Lung (tissue), 12 donors: ENCODE data around the gene DNER. TPM values are rescaled to one million over a fixed set of nuclear protein-coding genes. Genes with fewer than 3 reads are reported as not detected.

ENCODE experiments used
- ATAC-seq: fragments of 200-7000 bp; cut with Tn5 transposase; one replicate; pipeline ENCODE4 v1.9.1; 2020; ENCODE audit warnings: moderate number of reproducible peaks; ENCODE audit not compliant: insufficient read depth, low FRiP score
- DNase-seq, 3 donors: peaks; one replicate each; pipeline ENCODE4 v3.0.0-alpha.2; 2013 to 2017
- H3K27ac ChIP-seq, 2 donors: one replicate each; pipeline ENCODE4 v1.5.1; 2013; ENCODE audit warnings: mild to moderate bottlenecking in 2 of 2, moderate library complexity in 2 of 2, control low read depth in 1 of 2, inconsistent platforms in 1 of 2, low read depth in 1 of 2, low read length in 1 of 2
- H3K27me3 ChIP-seq, 3 donors: one replicate each; pipeline ENCODE4 v1.5.1; 2013; ENCODE audit warnings: low read length in 2 of 3; ENCODE audit not compliant: control insufficient read depth in 3 of 3, insufficient read depth in 3 of 3
- H3K36me3 ChIP-seq, 4 donors: one replicate each; pipeline ENCODE4 v1.5.1; 2013; ENCODE audit warnings: low read length in 4 of 4, mild to moderate bottlenecking in 1 of 4, moderate library complexity in 1 of 4; ENCODE audit not compliant: control insufficient read depth in 4 of 4, insufficient read depth in 4 of 4
- H3K4me1 ChIP-seq, 5 donors: one replicate each; pipeline ENCODE4 v1.5.1; 2013; ENCODE audit warnings: low read length in 5 of 5, mild to moderate bottlenecking in 2 of 5, moderate library complexity in 1 of 5; ENCODE audit not compliant: control insufficient read depth in 5 of 5, insufficient read depth in 5 of 5
- H3K4me3 ChIP-seq: one replicate; pipeline ENCODE4 v1.5.1; 2013; ENCODE audit warnings: mild to moderate bottlenecking, control low read depth, moderate library complexity
- H3K9ac ChIP-seq, 2 donors: one replicate each; pipeline ENCODE4 v1.5.1; 2013; ENCODE audit warnings: low read length in 2 of 2, control low read depth in 1 of 2; ENCODE audit not compliant: insufficient read depth in 1 of 2
- H3K9me3 ChIP-seq, 4 donors: one replicate each; pipeline ENCODE4 v1.5.1; 2013; ENCODE audit warnings: low read length in 3 of 4, mild to moderate bottlenecking in 1 of 4, moderate library complexity in 1 of 4; ENCODE audit not compliant: control insufficient read depth in 4 of 4, insufficient read depth in 3 of 4
- WGBS, 2 donors: extraction: QIAGEN DNeasy Blood & Tissue Kit; methylation state at CpG; one replicate each; pipeline ENCODE4 v1.1.7; 2013; 5-methylcytosine and 5-hydroxymethylcytosine counted together
- polyA plus RNA-seq, 2 donors: library from polyadenylated mRNA; stranded (reverse); fragments of 200-250 nt; gene quantifications; one replicate each; pipeline ENCODE4 v1.2.1, GENCODE V29; 2013
- total RNA-seq, 2 donors: library from RNA; depleted of rRNA in 1 of 2; stranded (reverse); fragments of >200 nt in 1 of 2; gene quantifications; one replicate each; pipeline ENCODE4 v1.2.1, GENCODE V29; 2014 to 2021
- TF ChIP-seq, protein P1 (sequence below): IDR thresholded peaks from 2 replicates; pipeline ENCODE4 v1.5.1; 2012; ENCODE audit warnings: mild to moderate bottlenecking; ENCODE audit errors: control extremely low read depth, extremely low read depth
- donor health status: control.
- donor health status: control.
- donor health status: Bipolar disorder and iron deficiency.
- donor health status: healthy.
- donor health status: DM: yes; HTN: yes; CAD: no.

DNER gene
- total and polyA plus RNA-seq, 4 donors: 0.63 to 5.8 (median 3.3) TPM

GRCh38 chr2:229691631-229692030 lies 22.7 kb downstream of the DNER start:
- Histone ChIP-seq H3K36me3 (no peaks in the 10 kb centered on the region), H3K27ac (no peak overlapping the region), H3K9ac (no peak overlapping the region), H3K4me3 (no peak overlapping the region), H3K27me3 (no peaks in the 10 kb centered on the region), H3K9me3 (peaks cover 0 to 4% (median 0%) of the 10 kb centered on the region in 4 donors), H3K4me1 (peaks cover 0 to 1% (median 0%) of the 10 kb centered on the region in 5 donors)
- TF ChIP-seq, protein P1, sequence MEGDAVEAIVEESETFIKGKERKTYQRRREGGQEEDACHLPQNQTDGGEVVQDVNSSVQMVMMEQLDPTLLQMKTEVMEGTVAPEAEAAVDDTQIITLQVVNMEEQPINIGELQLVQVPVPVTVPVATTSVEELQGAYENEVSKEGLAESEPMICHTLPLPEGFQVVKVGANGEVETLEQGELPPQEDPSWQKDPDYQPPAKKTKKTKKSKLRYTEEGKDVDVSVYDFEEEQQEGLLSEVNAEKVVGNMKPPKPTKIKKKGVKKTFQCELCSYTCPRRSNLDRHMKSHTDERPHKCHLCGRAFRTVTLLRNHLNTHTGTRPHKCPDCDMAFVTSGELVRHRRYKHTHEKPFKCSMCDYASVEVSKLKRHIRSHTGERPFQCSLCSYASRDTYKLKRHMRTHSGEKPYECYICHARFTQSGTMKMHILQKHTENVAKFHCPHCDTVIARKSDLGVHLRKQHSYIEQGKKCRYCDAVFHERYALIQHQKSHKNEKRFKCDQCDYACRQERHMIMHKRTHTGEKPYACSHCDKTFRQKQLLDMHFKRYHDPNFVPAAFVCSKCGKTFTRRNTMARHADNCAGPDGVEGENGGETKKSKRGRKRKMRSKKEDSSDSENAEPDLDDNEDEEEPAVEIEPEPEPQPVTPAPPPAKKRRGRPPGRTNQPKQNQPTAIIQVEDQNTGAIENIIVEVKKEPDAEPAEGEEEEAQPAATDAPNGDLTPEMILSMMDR: no peak
- DNase-seq (no peak), ATAC-seq (no peak)
- WGBS, 2 donors: 67 to 77% methylated on average over 2 of the region's 2 CpGs

DNA sequence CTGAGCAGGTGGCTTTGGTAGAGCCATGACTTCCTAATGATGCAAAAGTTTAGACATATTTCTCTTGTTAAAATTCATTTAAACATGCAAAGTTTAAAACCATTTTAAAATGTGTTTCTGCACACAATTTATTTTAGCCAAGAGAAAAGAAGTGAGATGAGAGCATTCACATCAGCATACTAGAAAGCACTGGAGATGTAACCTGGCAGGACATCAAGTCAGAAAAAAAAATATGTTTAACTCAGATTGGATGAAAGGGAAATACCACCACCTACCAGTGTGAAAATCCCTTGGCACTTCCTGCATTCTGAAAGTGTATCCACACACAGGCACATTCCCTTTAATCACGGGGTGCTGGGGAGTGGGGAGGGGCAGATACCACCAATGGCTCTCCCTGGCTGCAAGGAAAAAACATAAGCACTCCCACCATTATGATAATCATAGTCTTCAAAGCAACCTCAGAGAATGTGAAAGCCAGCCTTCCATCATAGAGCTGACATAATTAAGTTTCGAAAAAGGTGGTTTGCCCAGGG lies 25.0 kb downstream of the DNER start:
- peaks cover 0 to 4% (median 1%) of the 10 kb centered on the region in 4 donors for H3K9me3 ChIP-seq
- peaks cover 0 to 1% (median 0%) of the 10 kb centered on the region in 5 donors for H3K4me1 ChIP-seq
- H3K36me3 ChIP-seq: no peaks in the 10 kb centered on the region
- H3K27ac ChIP-seq: no peak overlapping the region
- no peak for ATAC-seq
- no peak for DNase-seq
- no peaks in the 10 kb centered on the region for H3K27me3 ChIP-seq
- no peak overlapping the region for H3K4me3 ChIP-seq
- WGBS, 2 donors: 58% methylated on average over 2 of the region's 2 CpGs
- no peak overlapping the region for H3K9ac ChIP-seq
- TF ChIP-seq, protein P1: no peak

GRCh38 chr2:229688141-229688540 lies 26.2 kb downstream of the DNER start:
- no peaks in the 10 kb centered on the region for H3K36me3 ChIP-seq
- H3K4me1 ChIP-seq: peaks cover 0 to 1% (median 0%) of the 10 kb centered on the region in 5 donors
- no peak overlapping the region for H3K4me3 ChIP-seq
- no peaks in the 10 kb centered on the region for H3K27me3 ChIP-seq
- H3K27ac ChIP-seq: no peak overlapping the region
- 88 to 90% methylated on average over 7 of the region's 7 CpGs for WGBS, 2 donors
- peaks cover 0 to 4% (median 1%) of the 10 kb centered on the region in 4 donors for H3K9me3 ChIP-seq
- DNase-seq: no peak
- no peak overlapping the region for H3K9ac ChIP-seq
- TF ChIP-seq, protein P1: no peak
- ATAC-seq: no peak
